MG63 (cell line): ENCODE measurements around the gene JPH3. TPM values are rescaled to one million over a fixed set of nuclear protein-coding genes. Genes with fewer than 3 reads are reported as not detected.

ENCODE experiments used
- DNase-seq: peaks from one replicate; pipeline ENCODE4 v3.0.0-alpha.2; 2020
- H3K27me3 ChIP-seq: fragments of 250-450 bp; sonication (Bioruptor Pico); 2 replicates; pipeline ENCODE4 v1.5.1; 2020; ENCODE audit warnings: mild to moderate bottlenecking, moderate library complexity
- H3K36me3 ChIP-seq: fragments of 250-450 bp; sonication (Bioruptor Pico); 2 replicates; pipeline ENCODE4 v1.5.1; 2020; ENCODE audit warnings: mild to moderate bottlenecking, moderate library complexity
- H3K4me3 ChIP-seq: fragments of 250-450 bp; sonication (Bioruptor Pico); 2 replicates; pipeline ENCODE4 v1.5.1; 2020; ENCODE audit warnings: mild to moderate bottlenecking, moderate library complexity
- H3K9me3 ChIP-seq: fragments of 250-450 bp; sonication (Bioruptor Pico); 2 replicates; pipeline ENCODE4 v1.5.1; 2020; ENCODE audit warnings: mild to moderate bottlenecking, moderate library complexity
- total RNA-seq: library from RNA; depleted of rRNA; stranded (reverse); fragments of >200 nt; shearing (Covaris generic); gene quantifications from 2 replicates; pipeline ENCODE4 v1.2.3, GENCODE V29; 2014; ENCODE audit warnings: low replicate concordance

JPH3 gene
- total RNA-seq, 1 experiment from 2014 or later, result 1.7 TPM

DNA sequence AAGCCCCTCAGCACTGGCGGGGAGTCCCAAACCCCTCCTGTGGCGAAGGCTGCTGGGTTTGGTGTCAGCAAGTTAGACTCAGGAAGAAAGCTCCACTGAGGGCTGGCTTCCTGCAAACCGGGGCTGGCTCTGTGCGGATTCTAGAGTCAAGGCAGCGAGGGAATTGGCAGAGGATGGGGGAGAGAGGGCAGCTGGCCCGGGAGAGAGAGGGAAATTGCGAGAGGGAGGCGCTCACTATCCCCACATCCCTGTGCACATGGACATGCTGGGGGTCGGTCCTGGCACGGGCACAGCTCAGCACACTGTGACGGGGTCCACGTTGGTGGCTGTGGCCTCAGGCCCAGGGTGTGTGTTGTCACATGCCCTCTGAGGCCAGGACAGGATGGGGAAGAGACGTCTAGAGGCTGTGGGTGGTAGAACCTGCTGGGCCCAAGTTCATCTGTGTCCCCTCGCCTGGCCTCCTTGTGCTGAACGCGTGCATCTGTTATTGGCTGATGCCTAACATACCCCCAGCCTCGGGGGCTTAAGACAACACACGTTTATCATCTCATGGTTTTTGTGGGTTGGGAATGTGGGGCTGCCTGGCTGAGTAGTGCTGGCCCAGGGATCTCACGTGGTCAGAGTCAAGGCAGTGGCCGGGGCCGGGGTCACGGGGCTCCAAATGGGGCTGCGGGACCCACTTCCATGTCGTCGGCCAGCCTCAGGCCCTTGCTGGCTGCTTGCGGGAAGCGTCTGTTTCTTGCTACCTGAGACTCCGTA, 16.7 kb upstream of the JPH3 start:
- H3K36me3 ChIP-seq, result no peaks in the 10 kb centered on the region
- no peak overlapping the region for H3K4me3 ChIP-seq
- no peak for DNase-seq
- H3K9me3 ChIP-seq, result no peaks in the 10 kb centered on the region
- H3K27me3 ChIP-seq, result no peaks in the 10 kb centered on the region

DNA sequence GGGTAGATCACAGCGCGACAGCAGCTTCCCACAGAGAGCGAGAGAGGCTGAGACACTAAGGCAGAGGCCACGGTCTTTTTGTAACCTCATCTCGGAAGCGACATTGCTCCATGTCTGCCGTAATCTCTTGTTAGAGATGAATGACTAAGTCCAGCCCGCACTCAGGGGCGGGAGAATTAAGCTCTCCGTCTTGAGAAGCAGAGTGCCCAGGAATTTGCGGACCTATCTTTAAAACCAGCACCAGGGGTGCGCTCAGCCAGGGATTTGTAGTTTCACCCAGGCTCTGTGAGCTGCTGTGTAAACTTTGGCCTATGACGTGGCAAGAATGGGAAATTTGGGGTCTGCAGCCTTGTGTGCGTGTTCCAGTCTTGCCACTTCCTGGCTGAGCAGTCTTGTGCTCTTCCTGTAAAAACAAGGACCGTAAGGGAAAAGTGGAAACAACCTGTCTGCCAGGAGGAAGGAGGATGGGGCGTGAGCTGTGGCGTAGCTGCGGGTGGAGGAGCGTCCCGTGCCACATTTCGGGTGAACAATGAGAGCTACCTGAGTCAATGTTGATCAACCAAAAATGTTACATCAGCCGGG, 16.0 kb upstream of the JPH3 start:
- Histone ChIP-seq H3K27me3 (no peaks in the 10 kb centered on the region), H3K36me3 (no peaks in the 10 kb centered on the region), H3K9me3 (no peaks in the 10 kb centered on the region), H3K4me3 (no peak overlapping the region)
- no peak for DNase-seq

DNA sequence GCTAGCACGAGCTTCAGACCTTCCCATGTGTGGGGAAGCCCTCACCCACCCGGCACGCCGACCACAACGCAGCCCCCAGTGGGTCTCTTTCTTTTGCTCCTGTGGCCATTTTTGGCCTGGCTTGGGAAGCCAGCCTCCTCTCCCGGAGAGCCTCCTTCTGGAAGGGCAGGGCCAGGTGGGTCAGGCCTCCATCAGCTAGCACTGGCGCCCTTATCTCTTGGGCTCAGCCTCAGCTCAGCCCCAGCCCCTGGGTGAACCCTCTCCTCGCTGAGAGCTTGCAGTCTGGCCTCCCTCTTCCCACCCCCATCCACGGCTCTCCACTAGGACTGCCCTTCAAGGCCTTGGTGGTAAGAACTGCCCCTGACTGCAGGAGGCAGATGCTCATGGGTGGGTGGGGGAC, 14.7 kb upstream of the JPH3 start:
- Histone ChIP-seq H3K36me3 (no peaks in the 10 kb centered on the region), H3K27me3 (no peaks in the 10 kb centered on the region), H3K9me3 (no peaks in the 10 kb centered on the region), H3K4me3 (no peak overlapping the region)
- no peak for DNase-seq

DNA sequence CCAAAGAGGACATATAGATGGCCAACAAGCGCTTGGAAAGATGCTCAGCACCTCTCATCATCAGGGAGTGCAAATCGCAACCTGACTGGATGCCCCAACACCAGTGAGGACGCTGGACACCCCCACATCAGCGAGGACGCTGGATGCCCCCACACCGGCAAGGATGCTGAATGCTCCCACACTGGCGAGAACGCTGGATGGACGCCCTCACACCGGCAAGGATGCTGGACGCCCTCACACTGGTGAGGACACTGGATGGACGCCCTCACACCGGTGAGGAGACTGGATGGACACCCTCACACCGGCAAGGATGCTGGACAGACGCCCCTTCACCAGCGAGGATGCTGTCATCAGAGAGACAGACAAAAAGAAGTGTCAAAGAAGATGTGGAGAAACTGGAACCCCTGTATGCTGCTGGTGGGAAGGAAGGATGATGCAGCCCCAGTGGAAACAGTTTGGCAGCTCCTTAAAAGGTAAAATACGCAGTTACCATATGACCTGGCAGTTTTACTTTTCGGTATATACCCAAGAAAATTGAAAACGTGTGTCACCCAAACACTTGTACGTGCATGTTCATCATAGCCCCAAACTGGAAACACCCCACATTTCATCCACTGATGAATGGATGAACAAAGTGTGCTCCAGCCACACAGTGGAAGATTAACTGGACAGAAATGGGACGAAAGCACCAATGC, 10.1 kb upstream of the JPH3 start:
- DNase-seq, result no peak
- Histone ChIP-seq H3K36me3 (no peaks in the 10 kb centered on the region), H3K9me3 (no peaks in the 10 kb centered on the region), H3K4me3 (no peak overlapping the region), H3K27me3 (no peaks in the 10 kb centered on the region)

DNA sequence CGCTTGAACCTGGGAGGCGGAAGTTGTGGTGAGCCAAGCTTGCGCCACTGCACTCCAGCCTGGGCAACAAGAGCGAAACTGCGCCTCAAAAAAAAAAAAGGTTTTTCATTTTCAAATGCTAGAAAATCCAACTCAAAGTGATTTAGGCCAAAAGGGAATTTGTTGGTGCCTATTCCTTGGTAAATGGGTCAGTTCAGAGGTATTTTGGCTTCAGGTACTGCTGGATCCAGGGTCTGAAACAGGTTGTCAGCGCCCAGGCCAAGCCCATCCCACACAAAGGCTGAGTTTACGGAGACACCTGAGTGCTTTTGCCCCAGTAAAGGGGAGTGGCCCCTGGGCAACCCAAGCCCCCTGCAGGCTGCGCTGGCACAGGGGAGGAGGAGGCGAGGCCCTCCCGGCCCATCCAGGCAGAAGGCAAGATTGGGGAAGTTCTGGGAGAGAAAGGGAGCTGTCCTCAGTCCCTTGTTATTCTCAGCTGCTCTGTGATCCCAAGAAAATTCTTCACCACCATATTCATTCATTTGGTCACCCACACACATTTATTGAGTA, 8.5 kb upstream of the JPH3 start:
- no peak overlapping the region for H3K4me3 ChIP-seq
- H3K9me3 ChIP-seq, result no peaks in the 10 kb centered on the region
- no peaks in the 10 kb centered on the region for H3K36me3 ChIP-seq
- H3K27me3 ChIP-seq, result no peaks in the 10 kb centered on the region
- no peak for DNase-seq

DNA sequence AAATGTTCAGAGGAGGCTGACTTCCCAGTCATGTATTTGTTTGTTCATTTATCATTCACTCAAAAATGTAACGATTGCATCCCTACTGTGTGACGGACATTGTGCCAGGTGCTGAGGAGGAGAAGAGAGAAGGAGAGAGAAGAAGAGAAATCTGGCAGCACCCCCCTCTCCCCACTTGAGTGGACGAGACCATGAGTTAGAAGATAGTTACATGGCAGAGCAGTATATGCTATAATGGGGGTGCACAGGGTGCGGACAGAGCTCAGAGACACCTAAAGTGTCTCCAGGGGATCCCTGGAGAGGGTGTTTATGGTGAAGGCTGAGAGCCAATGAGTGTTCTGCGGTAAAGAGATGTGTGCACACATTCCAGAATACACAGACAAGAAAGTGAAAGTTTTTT, 6.6 kb upstream of the JPH3 start:
- no peak for DNase-seq
- H3K36me3 ChIP-seq, result no peaks in the 10 kb centered on the region
- H3K27me3 ChIP-seq, result no peaks in the 10 kb centered on the region
- H3K9me3 ChIP-seq, result no peaks in the 10 kb centered on the region
- no peak overlapping the region for H3K4me3 ChIP-seq

DNA sequence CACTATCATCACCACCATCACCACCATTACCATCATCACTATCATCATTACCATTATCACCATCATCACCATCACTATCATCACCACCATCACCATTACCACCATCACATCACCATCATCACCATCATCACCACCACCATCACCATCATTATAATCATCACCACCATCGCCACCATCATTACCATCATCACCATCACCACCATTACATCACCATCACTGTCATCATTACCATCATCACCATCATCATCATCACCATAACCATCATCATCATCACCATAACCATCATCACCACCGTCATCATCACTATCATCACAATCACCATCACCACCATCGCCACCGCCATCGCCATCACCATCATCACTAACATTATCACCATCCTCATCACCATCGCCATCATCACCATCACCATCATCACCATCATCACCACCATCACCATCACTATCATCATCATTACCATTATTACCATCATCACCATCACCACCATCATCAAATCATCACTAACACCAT, 4.9 kb upstream of the JPH3 start:
- Histone ChIP-seq H3K36me3 (no peaks in the 10 kb centered on the region), H3K27me3 (no peaks in the 10 kb centered on the region; the same call in 1 of the 2 replicates), H3K9me3 (no peaks in the 10 kb centered on the region), H3K4me3 (no peak overlapping the region)
- DNase-seq, result no peak

DNA sequence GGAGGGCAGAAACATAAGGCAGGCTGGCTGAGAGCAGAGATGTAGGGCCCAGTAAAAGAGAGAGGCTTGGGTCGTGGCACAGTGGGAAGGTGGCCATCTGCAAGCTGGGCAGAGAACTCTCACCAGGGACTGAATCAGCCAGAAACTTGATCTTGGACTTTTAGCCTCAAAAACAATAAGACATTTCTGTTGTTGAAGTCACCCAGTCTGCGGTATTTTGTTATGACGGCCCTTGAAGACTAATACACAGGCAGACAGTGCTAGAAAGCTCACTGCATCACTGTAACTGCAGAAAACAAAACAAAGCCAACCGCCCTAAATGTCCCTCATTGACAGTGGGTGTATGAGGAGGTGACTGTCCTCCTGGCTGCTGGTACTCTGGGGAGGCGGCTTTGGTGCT, 3.9 kb upstream of the JPH3 start:
- Histone ChIP-seq H3K36me3 (no peaks in the 10 kb centered on the region), H3K4me3 (no peak overlapping the region), H3K9me3 (no peaks in the 10 kb centered on the region), H3K27me3 (peaks cover 6% of the 10 kb centered on the region)
- DNase-seq, result no peak

DNA sequence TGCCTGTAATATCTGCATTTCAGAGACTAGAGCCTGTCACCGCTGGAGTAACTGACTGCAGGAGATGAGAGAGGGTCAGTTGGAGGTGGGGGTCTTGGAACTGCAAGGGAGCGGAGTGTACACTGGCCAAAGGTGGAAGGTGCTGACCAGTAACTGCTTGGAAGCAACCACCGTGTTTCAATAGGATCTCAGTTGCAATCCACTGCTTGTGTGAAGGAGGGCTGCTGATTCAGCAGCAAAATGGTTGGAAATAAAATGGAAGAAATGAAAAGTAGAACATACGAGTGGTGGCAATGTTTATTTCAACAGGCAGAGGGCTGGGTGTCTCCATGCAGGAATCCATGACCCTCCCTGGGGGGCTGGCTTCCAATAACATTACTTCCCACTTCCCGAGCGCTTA, 2.1 kb upstream of the JPH3 start:
- Histone ChIP-seq H3K36me3 (no peaks in the 10 kb centered on the region), H3K9me3 (no peaks in the 10 kb centered on the region), H3K27me3 (peaks cover 16% of the 10 kb centered on the region), H3K4me3 (no peak overlapping the region)
- DNase-seq, result no peak

DNA sequence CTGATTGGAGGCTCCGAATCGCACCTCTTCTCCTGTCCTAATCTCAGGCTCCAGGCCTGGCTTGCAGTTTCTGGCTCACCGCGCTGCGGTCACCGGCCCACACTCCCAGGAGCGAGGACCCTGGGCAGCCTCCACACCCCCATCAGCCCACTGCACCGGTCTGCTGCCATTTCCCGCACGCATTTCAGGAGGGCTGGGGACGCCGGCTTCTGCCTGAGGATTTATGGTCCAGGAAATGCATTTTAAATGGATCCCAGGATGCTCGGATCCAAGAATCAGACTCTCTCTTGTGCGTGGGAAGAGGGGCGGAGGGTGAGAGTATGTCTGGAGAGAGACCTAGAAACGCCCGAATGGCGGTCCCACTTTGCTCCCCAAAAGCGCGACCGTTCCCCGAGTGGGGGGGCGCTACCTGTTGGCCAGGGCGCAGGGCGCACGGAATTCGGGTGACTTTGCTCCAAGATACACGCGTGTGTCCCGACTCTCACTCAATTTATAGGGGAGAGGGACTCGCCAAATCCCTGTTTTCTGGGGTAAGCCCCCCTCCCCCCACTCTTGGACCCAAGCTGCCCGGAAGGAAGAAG, 817 bp upstream of the JPH3 start:
- Histone ChIP-seq H3K36me3 (no peaks in the 10 kb centered on the region), H3K27me3 (peaks cover 16% of the 10 kb centered on the region), H3K9me3 (no peaks in the 10 kb centered on the region), H3K4me3 (no peak overlapping the region)
- DNase-seq, result no peak

DNA sequence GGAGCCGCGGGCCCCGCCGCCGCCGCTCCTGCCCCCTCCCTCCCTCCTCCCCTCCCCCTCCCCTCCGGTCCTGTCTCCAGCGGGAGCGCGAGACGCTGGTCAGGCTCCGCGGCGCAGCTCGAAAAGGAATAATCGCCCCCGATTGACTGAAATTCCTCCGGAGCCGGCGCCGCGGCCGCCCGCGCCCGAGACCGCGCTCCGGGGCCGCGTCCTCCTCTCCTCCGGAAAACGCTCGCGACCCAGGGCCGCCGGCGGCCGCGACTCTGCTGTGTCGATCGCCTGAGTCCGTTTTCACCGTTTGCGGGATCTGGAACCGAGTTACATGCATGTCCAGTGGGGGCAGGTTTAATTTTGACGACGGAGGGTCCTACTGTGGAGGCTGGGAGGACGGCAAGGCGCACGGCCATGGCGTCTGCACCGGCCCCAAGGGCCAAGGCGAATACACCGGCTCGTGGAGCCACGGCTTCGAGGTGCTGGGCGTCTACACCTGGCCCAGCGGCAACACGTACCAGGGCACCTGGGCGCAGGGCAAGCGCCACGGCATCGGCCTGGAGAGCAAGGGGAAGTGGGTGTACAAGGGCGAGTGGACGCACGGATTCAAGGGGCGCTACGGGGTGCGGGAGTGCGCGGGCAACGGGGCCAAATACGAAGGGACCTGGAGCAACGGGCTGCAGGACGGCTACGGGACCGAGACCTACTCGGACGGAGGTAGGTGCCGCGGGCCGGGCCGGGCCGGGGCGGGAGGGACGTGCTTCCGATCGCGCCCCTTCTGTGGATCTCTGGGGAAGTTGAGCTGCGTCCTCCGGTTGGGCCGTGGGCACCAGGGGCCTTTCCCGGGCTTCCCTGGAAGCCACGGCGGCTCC, 744 bp downstream of the JPH3 start:
- Histone ChIP-seq H3K9me3 (no peaks in the 10 kb centered on the region), H3K27me3 (peaks cover 16% of the 10 kb centered on the region), H3K36me3 (no peaks in the 10 kb centered on the region), H3K4me3 (peak overlapping the region; percentile 36; the same call in 1 of the 2 replicates)
- peak; percentile 18 for DNase-seq

DNA sequence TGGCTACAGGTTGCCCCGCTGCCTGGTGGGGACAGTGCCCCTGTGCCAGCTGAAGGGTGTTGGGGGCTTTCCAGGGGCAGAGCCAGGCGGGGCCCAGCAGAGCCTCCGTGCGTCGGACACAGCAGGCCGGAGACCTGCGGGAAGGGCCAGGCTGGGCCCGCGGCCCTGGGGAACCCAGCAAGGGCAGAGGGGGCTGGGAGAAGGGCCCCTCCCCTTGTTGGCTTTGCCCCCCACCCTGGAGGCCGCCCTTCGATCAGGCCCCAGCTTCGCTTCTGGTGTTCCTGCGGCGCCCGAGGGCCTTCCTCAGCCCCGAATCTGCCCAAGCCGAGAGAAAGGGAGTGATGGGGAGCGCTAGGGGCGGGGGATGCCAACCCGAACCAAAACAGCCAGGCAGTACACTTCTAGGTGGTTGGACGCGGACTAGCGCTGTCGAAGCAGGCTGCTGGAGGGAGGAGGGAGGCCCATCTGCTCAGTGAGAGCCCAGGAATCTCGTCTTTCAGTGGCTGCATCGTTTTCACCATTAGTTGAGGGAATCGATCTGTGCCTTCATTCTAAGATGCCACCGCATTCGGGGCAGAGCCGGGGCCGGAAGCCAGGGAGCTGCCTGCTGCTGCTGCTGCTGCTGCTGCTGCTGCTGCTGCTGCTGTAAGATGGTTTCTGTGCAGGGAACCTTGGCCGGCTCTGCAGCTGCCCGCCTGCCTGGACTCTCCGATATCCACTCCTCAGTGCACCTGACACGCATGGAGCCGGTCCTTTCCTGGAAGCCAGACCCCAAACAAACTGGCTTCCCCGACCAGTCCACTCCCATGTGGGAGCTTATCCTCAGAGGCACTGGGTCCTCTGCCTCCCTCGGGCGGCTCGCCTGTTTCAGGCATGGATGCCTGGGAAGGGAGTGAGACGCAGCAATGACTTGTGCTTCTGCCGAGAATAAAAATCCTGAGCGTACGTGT, 1.7 kb downstream of the JPH3 start:
- no peak overlapping the region for H3K4me3 ChIP-seq
- no peak for DNase-seq
- H3K36me3 ChIP-seq, result no peaks in the 10 kb centered on the region
- no peaks in the 10 kb centered on the region for H3K9me3 ChIP-seq
- peaks cover 16% of the 10 kb centered on the region for H3K27me3 ChIP-seq

DNA sequence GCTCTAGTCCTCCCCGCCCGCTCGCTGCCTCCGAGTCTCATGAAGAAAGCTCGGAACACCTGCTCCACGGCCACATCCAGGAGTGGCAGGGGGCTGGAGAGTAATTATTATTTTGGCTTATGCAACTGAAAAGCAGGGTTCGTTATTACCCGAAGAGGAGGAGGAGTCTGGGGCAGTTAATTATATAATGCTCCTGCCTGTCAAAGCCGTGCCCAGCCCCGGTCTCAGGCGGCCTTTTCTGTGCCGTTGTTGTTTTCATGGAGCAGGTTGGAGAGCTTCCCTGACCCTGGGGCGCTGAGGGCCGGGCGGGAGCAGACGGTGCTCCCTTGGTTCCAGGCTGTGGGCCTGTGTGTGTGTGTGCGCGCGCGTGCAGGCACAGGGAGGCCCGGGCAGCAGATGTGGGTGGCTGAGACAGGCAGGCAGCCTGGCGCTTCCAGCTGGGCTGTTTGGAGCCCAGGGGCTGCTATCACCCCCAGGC, 2.4 kb downstream of the JPH3 start:
- no peak for DNase-seq
- Histone ChIP-seq H3K36me3 (no peaks in the 10 kb centered on the region), H3K4me3 (no peak overlapping the region), H3K27me3 (peaks cover 16% of the 10 kb centered on the region), H3K9me3 (no peaks in the 10 kb centered on the region)

DNA sequence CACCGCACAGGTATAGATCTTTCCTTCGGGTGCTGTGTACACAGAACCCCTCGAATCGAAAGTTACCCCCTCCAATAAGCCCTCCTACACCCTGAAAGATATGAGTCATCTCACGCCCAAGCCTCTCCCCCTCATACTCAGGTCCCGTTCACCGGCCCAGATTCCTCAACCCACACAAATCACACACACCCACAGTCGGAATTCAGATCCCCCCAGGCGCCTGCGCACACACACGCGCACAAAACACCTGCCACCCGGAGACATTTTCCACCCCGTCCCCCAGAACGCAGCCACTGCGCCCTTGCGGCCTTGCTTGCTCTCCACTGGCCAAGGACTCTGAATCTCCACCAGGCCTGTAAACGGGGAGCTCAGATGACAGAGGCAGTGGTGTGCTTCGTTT, 4.9 kb downstream of the JPH3 start:
- peaks cover 16% of the 10 kb centered on the region for H3K27me3 ChIP-seq
- H3K9me3 ChIP-seq, result no peaks in the 10 kb centered on the region
- no peak overlapping the region for H3K4me3 ChIP-seq
- H3K36me3 ChIP-seq, result no peaks in the 10 kb centered on the region
- DNase-seq, result no peak

DNA sequence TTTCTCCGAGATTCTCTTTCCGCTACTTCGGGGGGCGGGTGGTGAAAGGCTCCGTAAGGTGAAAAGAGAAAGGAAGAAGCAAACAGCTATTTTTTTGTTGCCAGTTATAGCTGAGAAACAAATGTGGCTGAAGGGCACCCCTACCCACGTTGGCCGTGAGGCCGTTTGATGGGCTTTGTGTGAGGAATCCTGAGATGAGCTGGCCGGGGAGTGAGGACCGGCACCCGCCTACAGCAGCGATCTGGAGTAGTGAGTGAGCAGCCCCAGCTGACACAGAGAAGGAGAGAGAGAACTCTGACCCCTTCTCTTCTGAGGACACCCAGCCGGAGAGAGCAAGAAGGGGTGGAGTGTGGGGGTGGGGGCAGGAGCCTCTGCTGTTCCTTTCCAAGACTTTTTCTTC, 5.6 kb downstream of the JPH3 start:
- no peaks in the 10 kb centered on the region for H3K36me3 ChIP-seq
- DNase-seq, result no peak
- no peak overlapping the region for H3K4me3 ChIP-seq
- H3K9me3 ChIP-seq, result no peaks in the 10 kb centered on the region
- H3K27me3 ChIP-seq, result peaks cover 16% of the 10 kb centered on the region
